Measurements from ENCODE around the gene SLC6A9.

DNA sequence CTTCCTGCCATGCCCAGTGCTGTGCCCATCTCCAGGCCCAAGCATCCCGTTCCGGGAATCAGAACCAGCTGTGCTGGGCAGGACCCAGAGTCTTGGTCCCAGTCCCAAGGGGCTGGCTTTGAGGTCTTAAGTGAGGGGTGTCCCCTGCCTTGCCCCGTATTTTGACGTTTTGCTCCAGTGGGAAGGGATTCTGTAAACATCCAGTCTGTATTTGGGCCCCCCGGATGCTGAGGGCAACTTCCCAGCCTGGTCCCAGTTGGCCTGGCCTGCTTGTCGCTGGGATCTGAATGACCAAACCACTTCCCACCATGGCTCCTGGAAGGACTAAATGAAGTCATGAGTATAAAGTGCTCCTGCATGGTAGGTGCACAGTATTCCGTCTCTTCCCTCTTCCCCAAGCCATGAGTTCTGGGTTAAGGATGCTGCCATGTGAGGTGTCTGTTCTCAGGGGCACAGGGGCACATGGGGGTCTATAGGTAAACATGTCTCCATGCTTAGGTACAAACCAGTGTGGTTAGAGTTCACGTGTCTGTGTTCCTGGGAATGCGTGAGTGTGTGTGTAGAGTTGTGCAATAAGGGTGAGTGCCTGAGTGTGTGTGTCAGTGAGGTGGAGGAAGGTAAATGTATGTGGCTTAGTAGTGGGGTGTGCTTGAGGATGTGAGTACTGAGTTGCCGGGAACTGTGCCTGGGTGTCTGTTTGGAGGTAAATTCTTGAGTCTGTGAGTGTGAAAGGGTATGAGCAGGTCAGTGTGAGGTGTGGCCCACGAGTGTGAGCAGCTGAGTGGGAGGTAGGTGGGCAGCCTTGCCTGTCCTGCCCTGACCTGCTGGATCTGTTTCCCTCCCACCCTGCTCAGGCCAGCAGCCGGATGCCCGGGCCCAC is 50.8 kb downstream of the SLC6A9 start:
- TF ChIP-seq, protein P1, sequence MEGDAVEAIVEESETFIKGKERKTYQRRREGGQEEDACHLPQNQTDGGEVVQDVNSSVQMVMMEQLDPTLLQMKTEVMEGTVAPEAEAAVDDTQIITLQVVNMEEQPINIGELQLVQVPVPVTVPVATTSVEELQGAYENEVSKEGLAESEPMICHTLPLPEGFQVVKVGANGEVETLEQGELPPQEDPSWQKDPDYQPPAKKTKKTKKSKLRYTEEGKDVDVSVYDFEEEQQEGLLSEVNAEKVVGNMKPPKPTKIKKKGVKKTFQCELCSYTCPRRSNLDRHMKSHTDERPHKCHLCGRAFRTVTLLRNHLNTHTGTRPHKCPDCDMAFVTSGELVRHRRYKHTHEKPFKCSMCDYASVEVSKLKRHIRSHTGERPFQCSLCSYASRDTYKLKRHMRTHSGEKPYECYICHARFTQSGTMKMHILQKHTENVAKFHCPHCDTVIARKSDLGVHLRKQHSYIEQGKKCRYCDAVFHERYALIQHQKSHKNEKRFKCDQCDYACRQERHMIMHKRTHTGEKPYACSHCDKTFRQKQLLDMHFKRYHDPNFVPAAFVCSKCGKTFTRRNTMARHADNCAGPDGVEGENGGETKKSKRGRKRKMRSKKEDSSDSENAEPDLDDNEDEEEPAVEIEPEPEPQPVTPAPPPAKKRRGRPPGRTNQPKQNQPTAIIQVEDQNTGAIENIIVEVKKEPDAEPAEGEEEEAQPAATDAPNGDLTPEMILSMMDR (conservative IDR thresholded peaks at IDR 0.05 in 1 of 2, IDR thresholded peaks at IDR 0.05 in 1 of 2; ENCODE audit: extremely low read depth in 1 of 2, insufficient read depth in 1 of 2, low read depth in 1 of 2, low read length in 2 of 2) = no peak
- TF ChIP-seq EZH2 (IDR thresholded peaks at IDR 0.05; ENCODE audit: borderline replicate concordance, low read length) = no peak
